Liver (tissue), 9 donors: ENCODE data around the gene OTOP2. TPM values are rescaled to one million over a fixed set of nuclear protein-coding genes. Genes with fewer than 3 reads are reported as not detected.

Experiments used
- DNase-seq: peaks from one replicate; pipeline ENCODE4 v3.0.0-alpha.2; 2017; ENCODE audit warnings: low spot score
- H3K27ac ChIP-seq, 2 donors: one replicate each; pipeline ENCODE4 v1.7.0; 2013; ENCODE audit warnings: inconsistent platforms in 2 of 2, low read length in 2 of 2, control low read depth in 1 of 2, low read depth in 1 of 2, mild to moderate bottlenecking in 1 of 2
- H3K27me3 ChIP-seq, 4 donors: one replicate each; pipeline versions ENCODE4 v1.6.1 to v1.7.0; 2013; ENCODE audit warnings: low read length in 3 of 4, inconsistent platforms in 1 of 4, mild to moderate bottlenecking in 1 of 4, moderate library complexity in 1 of 4; ENCODE audit not compliant: control insufficient read depth in 4 of 4, insufficient read depth in 4 of 4
- H3K36me3 ChIP-seq, 4 donors: one replicate each; pipeline versions ENCODE4 v1.6.1 to v1.7.0; 2013; ENCODE audit warnings: low read length in 3 of 4, mild to moderate bottlenecking in 3 of 4, low read depth in 1 of 4, moderate library complexity in 1 of 4; ENCODE audit not compliant: control insufficient read depth in 4 of 4, insufficient read depth in 3 of 4
- H3K4me1 ChIP-seq, 4 donors: one replicate each; pipeline versions ENCODE4 v1.6.1 to v1.7.0; 2013; ENCODE audit warnings: low read length in 3 of 4, mild to moderate bottlenecking in 3 of 4, moderate library complexity in 1 of 4; ENCODE audit not compliant: control insufficient read depth in 4 of 4, insufficient read depth in 4 of 4
- H3K4me3 ChIP-seq, 3 donors: one replicate each; pipeline versions ENCODE4 v1.6.1 to v1.7.0; 2013; ENCODE audit warnings: low read length in 3 of 3, control low read depth in 1 of 3, low read depth in 1 of 3, mild to moderate bottlenecking in 1 of 3
- H3K9ac ChIP-seq, 2 donors: one replicate each; pipeline ENCODE4 v1.7.0; 2013; ENCODE audit warnings: low read length in 2 of 2, mild to moderate bottlenecking in 2 of 2, moderate library complexity in 2 of 2, control low read depth in 1 of 2, low read depth in 1 of 2
- H3K9me3 ChIP-seq, 4 donors: one replicate each; pipeline versions ENCODE4 v1.6.1 to v1.7.0; 2013; ENCODE audit warnings: low read length in 3 of 4; ENCODE audit not compliant: control insufficient read depth in 4 of 4
- CTCF ChIP-seq: fragments of 150-350 bp; IDR thresholded peaks from 2 replicates; pipeline ENCODE4 v1.5.1; 2017; ENCODE audit warnings: improper control_type of control experiment, low read depth, low read length; ENCODE audit not compliant: missing input control
- EGR1 ChIP-seq, 2 donors: IDR thresholded peaks; 2 replicates each; pipeline ENCODE4 v1.6.1; 2016 to 2018; ENCODE audit warnings: antibody characterized with exemption in 2 of 2, low read depth in 2 of 2
- FOXA1 ChIP-seq: IDR thresholded peaks from 2 replicates; pipeline ENCODE4 v1.6.1; 2016; ENCODE audit warnings: antibody characterized with exemption
- FOXA2 ChIP-seq: IDR thresholded peaks from 2 replicates; pipeline ENCODE4 v1.6.1; 2016; ENCODE audit warnings: antibody characterized with exemption
- GABPA ChIP-seq, 2 donors: IDR thresholded peaks in 1 of 2; conservative IDR thresholded peaks in 1 of 2; 2 replicates each; pipeline ENCODE4 v1.6.1; 2016; ENCODE audit warnings: antibody characterized with exemption in 2 of 2, mild to moderate bottlenecking in 1 of 2, moderate library complexity in 1 of 2
- HNF4A ChIP-seq, 2 donors: conservative IDR thresholded peaks; 2 replicates each; pipeline ENCODE4 v1.6.1; 2016; ENCODE audit warnings: antibody characterized with exemption in 2 of 2, mild to moderate bottlenecking in 2 of 2
- HNF4G ChIP-seq: IDR thresholded peaks from 2 replicates; pipeline ENCODE4 v1.6.1; 2016; ENCODE audit warnings: antibody characterized with exemption
- JUND ChIP-seq, 2 donors: IDR thresholded peaks; 2 replicates each; pipeline ENCODE4 v1.6.1; 2016; ENCODE audit warnings: antibody characterized with exemption in 2 of 2
- MAX ChIP-seq: IDR thresholded peaks from 2 replicates; pipeline ENCODE4 v1.6.1; 2016; ENCODE audit warnings: antibody characterized with exemption
- NR2F2 ChIP-seq: IDR thresholded peaks from 2 replicates; pipeline ENCODE4 v1.6.1; 2016; ENCODE audit warnings: antibody characterized with exemption
- RAD21 ChIP-seq, 2 donors: IDR thresholded peaks; 2 replicates each; pipeline ENCODE4 v1.6.1; 2016; ENCODE audit warnings: antibody characterized with exemption in 2 of 2, mild to moderate bottlenecking in 2 of 2
- REST ChIP-seq: IDR thresholded peaks from 2 replicates; pipeline ENCODE4 v1.6.1; 2016; ENCODE audit warnings: antibody characterized with exemption, mild to moderate bottlenecking
- RXRA ChIP-seq, 2 donors: IDR thresholded peaks; 2 replicates each; pipeline ENCODE4 v1.6.1; 2017 to 2018; ENCODE audit warnings: antibody characterized with exemption in 2 of 2, mild to moderate bottlenecking in 1 of 2
- YY1 ChIP-seq: IDR thresholded peaks from 2 replicates; pipeline ENCODE4 v1.6.1; 2016; ENCODE audit warnings: antibody characterized with exemption, mild to moderate bottlenecking
- WGBS: extraction: QIAGEN DNeasy Blood & Tissue Kit; methylation state at CpG from one replicate; pipeline ENCODE4 v1.1.7; 2013; 5-methylcytosine and 5-hydroxymethylcytosine counted together
- polyA plus RNA-seq, 2 donors: library from polyadenylated mRNA; stranded (reverse) in 1 of 2; unstranded in 1 of 2; fragments of 200-250 nt in 1 of 2; fragments of >200 nt in 1 of 2; fragmentation: Nextera tagmentation in 1 of 2; extraction: Ambion mirVana in 1 of 2; gene quantifications; one replicate each; pipeline versions ENCODE4 v1.2.1 to v1.2.3, GENCODE V29; 2013 to 2015
- total RNA-seq, 2 donors: library from RNA; depleted of rRNA; stranded (reverse); fragments of >200 nt; gene quantifications; one replicate each; pipeline ENCODE4 v1.2.3, GENCODE V29; 2014
- TF ChIP-seq, protein P1 (sequence below): IDR thresholded peaks from 2 replicates; pipeline ENCODE4 v1.6.1; 2016; ENCODE audit warnings: antibody characterized with exemption
- donor health status: healthy.
- donor health status: healthy.
- donor health status: healthy.
- donor health status: healthy.
- donor health status: healthy.

The OTOP2 gene
- total and polyA plus RNA-seq, 4 donors, result not detected

- Histone ChIP-seq H3K27ac (no peak overlapping the region), H3K27me3 (peaks cover 0 to 2% (median 0%) of the 10 kb centered on the region in 4 donors), H3K9ac (no peak overlapping the region), H3K36me3 (no peaks in the 10 kb centered on the region), H3K4me3 (no peak overlapping the region), H3K4me1 (no peaks in the 10 kb centered on the region), H3K9me3 (no peaks in the 10 kb centered on the region)
- no peak for DNase-seq
- TF ChIP-seq HNF4A (conservative IDR thresholded peaks at IDR 0.05) (no peak), JUND (IDR thresholded peaks at IDR 0.05) (no peak), HNF4G (no peak), RXRA (IDR thresholded peaks at IDR 0.05) (no peak)
- whole genome bisulfite sequencing, result 94% methylated on average over 17 of the region's 17 CpGs
Measured at GRCh38 chr17:74947041-74947754, 23.1 kb downstream of the OTOP2 start.

DNA sequence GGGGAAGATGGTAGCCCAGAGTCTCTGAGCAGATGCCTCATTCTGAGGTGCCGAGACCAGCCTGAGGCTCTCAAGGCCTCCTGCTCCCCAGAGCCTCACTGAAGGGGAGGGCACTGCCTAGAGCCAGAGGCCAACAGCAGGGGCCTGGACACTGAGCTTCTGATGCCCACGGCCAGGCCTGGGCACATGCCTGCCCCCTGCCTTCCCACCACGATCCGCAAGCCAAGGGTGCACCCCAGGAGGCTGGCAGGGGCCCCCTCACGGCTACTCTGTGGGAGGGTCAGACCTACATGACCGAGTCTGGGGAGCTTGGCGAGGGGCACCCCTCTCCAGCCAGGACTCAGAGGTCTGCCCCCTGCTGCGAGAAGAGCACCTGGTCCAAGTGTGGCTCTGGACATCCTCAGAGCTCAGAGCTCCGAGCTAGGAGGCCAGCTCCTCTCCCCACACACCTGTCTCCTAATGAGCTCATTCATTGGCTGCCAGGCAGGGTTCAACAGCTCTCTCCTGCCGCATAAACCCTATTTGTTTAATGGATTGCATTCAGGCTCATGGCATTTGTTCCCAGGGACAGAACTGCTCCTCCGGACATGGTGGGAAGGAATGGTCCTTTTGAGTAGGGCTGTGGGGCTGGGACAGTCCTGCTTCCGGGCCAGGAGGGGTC lies 25.5 kb downstream of the OTOP2 start:
- 69% methylated on average over 12 of the region's 12 CpGs for WGBS
- Histone ChIP-seq H3K4me1 (no peaks in the 10 kb centered on the region), H3K9ac (no peak overlapping the region), H3K9me3 (no peaks in the 10 kb centered on the region), H3K27me3 (no peaks in the 10 kb centered on the region), H3K36me3 (no peaks in the 10 kb centered on the region), H3K4me3 (no peak overlapping the region), H3K27ac (no peak overlapping the region)
- TF ChIP-seq HNF4G (no peak), NR2F2 (no peak), FOXA1 (no peak), RXRA (IDR thresholded peaks at IDR 0.05) (no peak), YY1 (no peak), CTCF (no peak), JUND (IDR thresholded peaks at IDR 0.05) (no peak), EGR1 (IDR thresholded peaks at IDR 0.05; ENCODE audit: low read depth in 2 of 2) (no peak), FOXA2 (no peak), RAD21 (IDR thresholded peaks at IDR 0.05) (no peak), HNF4A (conservative IDR thresholded peaks at IDR 0.05) (no peak), REST (no peak), MAX (no peak), GABPA (IDR thresholded peaks at IDR 0.05 in 1 of 2, conservative IDR thresholded peaks at IDR 0.05 in 1 of 2) (no peak)
- TF ChIP-seq, protein P1, sequence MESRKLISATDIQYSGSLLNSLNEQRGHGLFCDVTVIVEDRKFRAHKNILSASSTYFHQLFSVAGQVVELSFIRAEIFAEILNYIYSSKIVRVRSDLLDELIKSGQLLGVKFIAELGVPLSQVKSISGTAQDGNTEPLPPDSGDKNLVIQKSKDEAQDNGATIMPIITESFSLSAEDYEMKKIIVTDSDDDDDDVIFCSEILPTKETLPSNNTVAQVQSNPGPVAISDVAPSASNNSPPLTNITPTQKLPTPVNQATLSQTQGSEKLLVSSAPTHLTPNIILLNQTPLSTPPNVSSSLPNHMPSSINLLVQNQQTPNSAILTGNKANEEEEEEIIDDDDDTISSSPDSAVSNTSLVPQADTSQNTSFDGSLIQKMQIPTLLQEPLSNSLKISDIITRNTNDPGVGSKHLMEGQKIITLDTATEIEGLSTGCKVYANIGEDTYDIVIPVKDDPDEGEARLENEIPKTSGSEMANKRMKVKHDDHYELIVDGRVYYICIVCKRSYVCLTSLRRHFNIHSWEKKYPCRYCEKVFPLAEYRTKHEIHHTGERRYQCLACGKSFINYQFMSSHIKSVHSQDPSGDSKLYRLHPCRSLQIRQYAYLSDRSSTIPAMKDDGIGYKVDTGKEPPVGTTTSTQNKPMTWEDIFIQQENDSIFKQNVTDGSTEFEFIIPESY, result no peak
- no peak for DNase-seq
